Brain microvascular endothelial cell (primary cell): ENCODE results near the gene CAMK1D.
"Not testable (repeated sequence)": the region's sequence is repeated elsewhere in the genome, so short reads cannot be mapped to it uniquely, and the experiment has no call there.

Experiments used
- DNase-seq: peaks from one replicate; pipeline ENCODE4 v3.0.0-alpha.2; 2020
- H3K27ac ChIP-seq: fragments of 250-450 bp; sonication (Bioruptor Pico); 2 replicates; pipeline ENCODE4 v1.5.1; 2020; ENCODE audit warnings: mild to moderate bottlenecking, moderate library complexity
- H3K27me3 ChIP-seq: fragments of 250-450 bp; sonication (Bioruptor Pico); replicated peaks from 2 replicates; pipeline ENCODE4 v1.5.1; 2020; ENCODE audit warnings: mild to moderate bottlenecking
- H3K36me3 ChIP-seq: fragments of 250-450 bp; sonication (Bioruptor Pico); replicated peaks from 2 replicates; pipeline ENCODE4 v1.5.1; 2020; ENCODE audit warnings: mild to moderate bottlenecking
- H3K4me3 ChIP-seq: 2 replicates; pipeline ENCODE4 v1.5.1; 2011; ENCODE audit warnings: low read depth, mild to moderate bottlenecking, control low read depth, low read length, moderate library complexity
- in situ Hi-C: cut with HindIII; loops from 2 replicates; pipeline ENCODE4 v1.10.0; 2017; ENCODE audit warnings: low sequenced_read_pairs, low pct_ligation_motif_present
- TF ChIP-seq, protein P1 (sequence below): IDR thresholded peaks from 2 replicates; pipeline ENCODE4 v1.5.1; 2011; ENCODE audit warnings: low read depth, mild to moderate bottlenecking, moderate library complexity, low read length, control low read depth, inconsistent platforms; ENCODE audit errors: missing control alignments

CAMK1D gene

DNA sequence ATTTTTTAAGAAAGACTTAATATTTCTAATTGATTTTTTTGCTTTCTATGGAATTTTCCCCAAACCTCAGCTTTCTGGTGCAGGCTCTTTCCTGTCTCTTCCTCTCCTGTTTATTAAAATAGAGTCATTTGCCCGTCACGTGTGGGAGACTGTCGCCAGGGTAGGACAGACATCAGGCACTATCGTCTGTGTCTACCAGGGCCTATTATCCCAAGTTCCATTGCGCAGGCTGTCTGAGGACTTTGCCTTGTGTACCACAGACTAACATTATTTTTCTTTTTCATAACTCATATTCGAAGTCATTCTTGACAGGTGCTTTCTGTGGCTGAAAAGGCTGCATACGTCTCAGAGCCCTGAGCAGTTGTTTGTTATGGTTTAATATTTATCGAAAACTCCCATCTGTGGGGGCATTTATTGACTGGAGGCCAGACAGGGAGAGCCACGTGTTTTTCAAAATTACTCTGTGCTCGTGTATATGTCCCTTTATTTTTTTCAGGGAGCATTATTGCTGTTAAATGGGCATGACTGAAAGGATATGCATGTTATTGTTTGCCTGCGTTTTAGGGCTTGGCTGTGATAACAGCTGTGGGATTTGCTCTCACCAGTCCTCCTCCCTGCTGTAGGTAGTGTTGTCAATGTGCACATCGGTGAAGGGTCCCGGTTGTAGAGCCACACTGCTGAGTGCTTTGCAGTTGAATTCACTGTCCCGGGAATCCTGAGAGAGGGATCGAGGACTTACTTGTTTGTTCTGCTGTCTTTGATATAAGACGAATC is 89.8 kb downstream of the CAMK1D start:
- H3K36me3 ChIP-seq = no peaks in the 10 kb centered on the region
- H3K4me3 ChIP-seq = no peak overlapping the region
- H3K27ac ChIP-seq = no peak overlapping the region
- TF ChIP-seq, protein P1, sequence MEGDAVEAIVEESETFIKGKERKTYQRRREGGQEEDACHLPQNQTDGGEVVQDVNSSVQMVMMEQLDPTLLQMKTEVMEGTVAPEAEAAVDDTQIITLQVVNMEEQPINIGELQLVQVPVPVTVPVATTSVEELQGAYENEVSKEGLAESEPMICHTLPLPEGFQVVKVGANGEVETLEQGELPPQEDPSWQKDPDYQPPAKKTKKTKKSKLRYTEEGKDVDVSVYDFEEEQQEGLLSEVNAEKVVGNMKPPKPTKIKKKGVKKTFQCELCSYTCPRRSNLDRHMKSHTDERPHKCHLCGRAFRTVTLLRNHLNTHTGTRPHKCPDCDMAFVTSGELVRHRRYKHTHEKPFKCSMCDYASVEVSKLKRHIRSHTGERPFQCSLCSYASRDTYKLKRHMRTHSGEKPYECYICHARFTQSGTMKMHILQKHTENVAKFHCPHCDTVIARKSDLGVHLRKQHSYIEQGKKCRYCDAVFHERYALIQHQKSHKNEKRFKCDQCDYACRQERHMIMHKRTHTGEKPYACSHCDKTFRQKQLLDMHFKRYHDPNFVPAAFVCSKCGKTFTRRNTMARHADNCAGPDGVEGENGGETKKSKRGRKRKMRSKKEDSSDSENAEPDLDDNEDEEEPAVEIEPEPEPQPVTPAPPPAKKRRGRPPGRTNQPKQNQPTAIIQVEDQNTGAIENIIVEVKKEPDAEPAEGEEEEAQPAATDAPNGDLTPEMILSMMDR = no peak
- in situ Hi-C loops = no loop called here
- no peak for DNase-seq
- H3K27me3 ChIP-seq = no peaks in the 10 kb centered on the region

DNA sequence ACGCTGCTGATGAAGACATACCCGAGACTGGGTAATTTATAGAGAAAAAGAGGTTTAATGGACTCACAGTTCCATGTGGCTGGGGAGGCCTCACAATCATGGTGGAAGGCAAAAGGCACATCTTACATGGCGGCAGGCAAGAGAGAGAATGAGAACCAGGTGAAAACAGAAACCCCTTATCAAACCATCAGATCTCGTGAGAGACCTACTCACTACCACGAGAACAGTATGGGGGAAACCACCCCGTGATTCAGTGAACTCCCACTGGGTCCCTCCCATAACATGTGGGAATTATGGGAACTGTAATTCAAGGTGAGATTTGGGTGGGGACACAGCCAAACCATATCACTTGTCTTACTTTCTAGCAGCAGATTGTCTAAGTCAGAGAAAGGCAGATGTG is 90.4 kb downstream of the CAMK1D start:
- H3K36me3 ChIP-seq, H3K27ac ChIP-seq, in situ Hi-C loops: not testable (repeated sequence)

DNA sequence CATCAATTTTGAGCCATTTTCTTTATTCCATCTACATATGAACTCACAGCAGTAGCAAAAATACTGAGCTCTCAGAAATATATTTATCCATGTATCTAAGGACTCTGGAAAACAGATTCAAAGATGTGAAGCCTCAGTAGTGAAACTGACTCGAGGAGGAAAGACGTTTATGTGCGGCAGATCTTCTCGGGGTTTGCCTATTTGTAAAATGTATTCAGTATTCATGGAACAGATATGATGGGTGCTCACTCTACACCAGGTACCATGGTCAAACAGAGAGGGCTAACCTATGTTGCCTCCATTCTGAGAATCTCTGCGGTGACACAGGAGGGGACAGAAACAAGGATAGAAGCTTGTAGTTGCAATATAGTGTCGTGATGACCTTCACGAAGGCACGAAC is 93.7 kb downstream of the CAMK1D start:
- no peak overlapping the region for H3K27ac ChIP-seq
- H3K27me3 ChIP-seq = no peaks in the 10 kb centered on the region
- TF ChIP-seq, protein P1 = no peak
- no peak for DNase-seq
- in situ Hi-C loops = no loop called here
- H3K4me3 ChIP-seq = no peak overlapping the region
- no peaks in the 10 kb centered on the region for H3K36me3 ChIP-seq

More for the DNA sequence above, 90.4 kb downstream of the CAMK1D start:
- DNase-seq, H3K4me3 ChIP-seq, H3K27me3 ChIP-seq: not testable (repeated sequence)

DNA sequence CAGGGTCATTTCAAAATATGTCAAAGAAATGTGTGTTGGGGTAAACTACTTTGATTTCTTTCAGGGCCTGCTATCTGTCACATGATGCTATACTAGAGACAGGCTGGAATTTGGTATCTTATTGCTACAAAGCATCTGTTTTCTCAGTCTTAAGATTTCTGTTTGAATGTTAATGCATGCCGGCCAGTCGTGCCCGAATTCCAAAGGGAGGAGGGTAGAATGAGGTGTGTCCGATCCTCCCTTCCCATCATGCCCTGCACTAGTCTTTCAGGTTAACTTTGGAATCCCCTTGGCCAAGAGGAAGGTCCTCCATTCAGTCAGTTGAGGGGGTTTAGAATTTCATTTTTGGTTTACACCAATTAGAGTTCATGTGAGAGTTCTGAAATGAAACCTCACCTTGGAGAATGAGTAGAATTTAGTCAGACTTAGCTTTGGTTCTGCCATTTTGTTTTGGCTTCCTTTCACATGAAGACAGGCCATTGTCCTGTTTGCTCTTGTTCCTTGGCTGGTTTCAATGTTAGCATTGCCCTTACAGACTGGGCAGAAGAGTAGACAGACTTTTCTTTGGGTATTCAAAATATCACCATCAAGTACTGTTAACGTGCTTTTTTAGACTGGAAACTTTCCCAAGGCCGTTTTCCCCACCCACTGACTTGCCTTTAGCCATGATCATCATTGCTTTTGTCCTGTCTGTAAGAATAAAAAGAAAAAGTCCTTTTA is 95.8 kb downstream of the CAMK1D start:
- H3K27ac ChIP-seq = peak overlapping the region; percentile 22
- in situ Hi-C loops = no loop called here
- no peak overlapping the region for H3K4me3 ChIP-seq
- no peak for DNase-seq
- TF ChIP-seq, protein P1 = no peak
- no peaks in the 10 kb centered on the region for H3K27me3 ChIP-seq
- H3K36me3 ChIP-seq = no peaks in the 10 kb centered on the region

DNA sequence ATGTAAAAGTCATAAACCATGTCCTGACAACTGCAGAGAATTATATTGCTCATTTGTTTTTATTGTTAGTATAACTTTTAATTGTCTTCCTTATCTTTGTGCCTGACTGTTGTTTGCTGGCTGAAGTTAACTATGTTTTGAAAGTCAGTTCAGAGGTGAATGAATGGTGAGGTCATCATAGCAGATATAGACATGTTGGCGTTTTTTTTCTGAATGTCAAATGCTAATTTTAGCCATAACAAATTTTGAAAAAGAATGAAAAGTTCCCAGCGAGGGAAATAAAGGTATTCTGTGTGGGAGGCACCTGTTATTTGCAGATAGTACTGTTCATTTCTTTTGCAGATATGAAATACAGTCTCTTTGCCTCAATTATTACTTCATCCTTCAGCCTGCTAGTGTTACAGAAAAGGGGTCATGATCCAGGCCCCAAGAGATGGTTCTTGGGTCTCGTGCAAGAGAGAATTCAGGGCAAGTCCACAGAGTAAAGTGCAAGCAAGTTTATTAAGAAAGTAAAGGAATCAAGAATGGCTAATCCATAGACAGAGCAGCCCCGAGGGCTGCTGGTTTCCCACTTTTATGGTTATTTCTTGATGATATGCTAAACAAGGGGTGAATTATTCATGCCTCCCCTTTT is 96.5 kb downstream of the CAMK1D start:
- no peak for DNase-seq
- H3K36me3 ChIP-seq = no peaks in the 10 kb centered on the region
- H3K27ac ChIP-seq = peak overlapping the region; percentile 33
- no peak overlapping the region for H3K4me3 ChIP-seq
- in situ Hi-C loops = no loop called here
- H3K27me3 ChIP-seq = no peaks in the 10 kb centered on the region
- TF ChIP-seq, protein P1 = no peak

DNA sequence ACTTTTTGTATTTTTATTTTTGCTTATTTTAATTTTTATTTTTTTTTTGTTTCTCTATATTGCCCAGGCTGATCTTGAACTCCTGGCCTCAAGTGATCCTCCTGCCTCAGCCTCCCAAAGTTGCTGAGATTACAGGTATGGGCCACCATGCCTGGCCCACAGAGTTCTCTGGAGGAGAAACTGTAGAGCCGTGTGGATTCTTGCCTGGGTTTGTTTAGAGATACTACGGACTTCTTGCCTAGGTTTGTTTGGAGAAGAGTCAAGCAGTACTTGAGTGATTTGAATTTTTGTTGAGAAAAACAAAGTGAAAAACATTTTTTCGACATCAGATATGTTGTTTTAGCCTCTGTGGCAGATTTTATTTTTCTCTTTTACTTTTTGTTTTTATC is 99.0 kb downstream of the CAMK1D start:
- Histone ChIP-seq H3K4me3 (peak overlapping the region; percentile 13), H3K27ac (peak overlapping the region; percentile 94), H3K36me3 (no peaks in the 10 kb centered on the region), H3K27me3 (no peaks in the 10 kb centered on the region)
- in situ Hi-C loops = no loop called here
- TF ChIP-seq, protein P1 = no peak
- DNase-seq = peak; percentile 37
